ENCODE results near the gene PSME2. TPM values are rescaled to one million over a fixed set of nuclear protein-coding genes. Genes with fewer than 3 reads are reported as not detected.

The PSME2 gene
- total and polyA plus RNA-seq, 2 of the 13 experiments (the other 11 are each of a cell fraction or from before 2014, with no cell fraction given) = 332 to 716 TPM

DNA sequence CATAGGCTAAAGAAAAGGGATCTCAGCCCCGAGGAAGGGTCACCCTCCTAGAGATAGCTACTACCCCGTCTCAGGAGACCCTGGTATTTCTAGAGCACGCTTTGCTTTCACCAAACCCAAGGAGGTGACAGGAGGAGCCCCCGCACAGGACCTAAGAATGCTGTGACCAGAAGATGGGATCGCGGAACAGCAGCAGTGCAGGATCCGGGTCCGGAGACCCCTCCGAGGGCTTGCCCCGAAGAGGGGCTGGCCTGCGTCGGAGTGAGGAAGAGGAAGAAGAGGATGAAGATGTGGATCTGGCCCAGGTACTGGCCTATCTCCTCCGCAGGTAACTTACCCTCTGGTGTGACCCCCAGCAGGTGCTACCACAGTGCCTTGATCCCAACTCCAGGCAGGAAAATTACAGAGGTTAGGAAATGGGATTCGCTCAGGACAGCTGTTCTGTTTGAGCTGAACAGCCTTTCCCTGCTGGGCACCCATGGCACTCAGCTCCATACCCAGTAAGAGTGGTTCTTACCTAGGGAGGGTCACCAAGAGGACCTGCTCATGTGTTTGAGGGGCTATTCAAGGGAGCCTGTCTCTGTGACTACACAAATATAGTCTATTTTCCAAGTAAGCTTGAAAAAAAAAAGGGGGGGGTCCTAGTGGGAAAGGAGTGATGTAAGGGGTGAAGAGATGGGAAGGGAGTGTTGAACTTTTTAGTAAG lies 30.8 kb downstream of the PSME2 start (continued):
- TF ChIP-seq ZNF563 (CRISPR knock-in tag; IDR thresholded peaks at IDR 0.05) (no peak), ZIK1 (CRISPR knock-in tag; IDR thresholded peaks at IDR 0.05; ENCODE audit: borderline replicate concordance, low read depth) (peak; percentile 68; the same call in 1 of the 2 replicates), NKX3-1 (CRISPR knock-in tag; IDR thresholded peaks at IDR 0.05) (no peak), ZMYM3 (CRISPR knock-in tag; IDR thresholded peaks at IDR 0.05) (peak; percentile 62), ZFP90 (CRISPR knock-in tag; IDR thresholded peaks at IDR 0.05; ENCODE audit: borderline replicate concordance) (0 out of 2 replicates have a peak, but pooled peaks have one; percentile 82), ZNF431 (CRISPR knock-in tag; IDR thresholded peaks at IDR 0.05; ENCODE audit: borderline replicate concordance, low read depth) (no peak), MBNL3 (CRISPR knock-in tag; conservative IDR thresholded peaks at IDR 0.05) (peak; percentile 87; the same call in 1 of the 2 replicates), ZSCAN21 (CRISPR knock-in tag; IDR thresholded peaks at IDR 0.05; ENCODE audit: borderline replicate concordance) (no peak), FOXK1 (CRISPR knock-in tag; IDR thresholded peaks at IDR 0.05; ENCODE audit: borderline replicate concordance, low read depth) (no peak)
- TF ChIP-seq, protein P1, sequence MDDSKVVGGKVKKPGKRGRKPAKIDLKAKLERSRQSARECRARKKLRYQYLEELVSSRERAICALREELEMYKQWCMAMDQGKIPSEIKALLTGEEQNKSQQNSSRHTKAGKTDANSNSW (CRISPR knock-in tag; IDR thresholded peaks at IDR 0.05; ENCODE audit: borderline replicate concordance) = no peak
- TF ChIP-seq, protein P2, sequence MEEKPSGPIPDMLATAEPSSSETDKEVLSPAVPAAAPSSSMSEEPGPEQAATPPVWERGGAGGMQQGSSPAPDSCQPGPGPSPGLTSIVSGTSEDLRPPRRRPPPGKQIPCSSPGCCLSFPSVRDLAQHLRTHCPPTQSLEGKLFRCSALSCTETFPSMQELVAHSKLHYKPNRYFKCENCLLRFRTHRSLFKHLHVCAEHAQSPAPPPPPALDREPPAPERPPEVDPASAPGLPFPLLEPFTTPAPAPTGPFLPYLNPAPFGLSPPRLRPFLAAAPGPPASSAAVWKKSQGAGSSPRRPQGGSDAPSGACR (CRISPR knock-in tag; IDR thresholded peaks at IDR 0.05) = no peak
- TF ChIP-seq, protein P3, sequence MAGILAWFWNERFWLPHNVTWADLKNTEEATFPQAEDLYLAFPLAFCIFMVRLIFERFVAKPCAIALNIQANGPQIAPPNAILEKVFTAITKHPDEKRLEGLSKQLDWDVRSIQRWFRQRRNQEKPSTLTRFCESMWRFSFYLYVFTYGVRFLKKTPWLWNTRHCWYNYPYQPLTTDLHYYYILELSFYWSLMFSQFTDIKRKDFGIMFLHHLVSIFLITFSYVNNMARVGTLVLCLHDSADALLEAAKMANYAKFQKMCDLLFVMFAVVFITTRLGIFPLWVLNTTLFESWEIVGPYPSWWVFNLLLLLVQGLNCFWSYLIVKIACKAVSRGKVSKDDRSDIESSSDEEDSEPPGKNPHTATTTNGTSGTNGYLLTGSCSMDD (CRISPR knock-in tag; IDR thresholded peaks at IDR 0.05) = 0 out of 2 replicates have a peak, but pooled peaks have one; percentile 57
- TF ChIP-seq, protein P4, sequence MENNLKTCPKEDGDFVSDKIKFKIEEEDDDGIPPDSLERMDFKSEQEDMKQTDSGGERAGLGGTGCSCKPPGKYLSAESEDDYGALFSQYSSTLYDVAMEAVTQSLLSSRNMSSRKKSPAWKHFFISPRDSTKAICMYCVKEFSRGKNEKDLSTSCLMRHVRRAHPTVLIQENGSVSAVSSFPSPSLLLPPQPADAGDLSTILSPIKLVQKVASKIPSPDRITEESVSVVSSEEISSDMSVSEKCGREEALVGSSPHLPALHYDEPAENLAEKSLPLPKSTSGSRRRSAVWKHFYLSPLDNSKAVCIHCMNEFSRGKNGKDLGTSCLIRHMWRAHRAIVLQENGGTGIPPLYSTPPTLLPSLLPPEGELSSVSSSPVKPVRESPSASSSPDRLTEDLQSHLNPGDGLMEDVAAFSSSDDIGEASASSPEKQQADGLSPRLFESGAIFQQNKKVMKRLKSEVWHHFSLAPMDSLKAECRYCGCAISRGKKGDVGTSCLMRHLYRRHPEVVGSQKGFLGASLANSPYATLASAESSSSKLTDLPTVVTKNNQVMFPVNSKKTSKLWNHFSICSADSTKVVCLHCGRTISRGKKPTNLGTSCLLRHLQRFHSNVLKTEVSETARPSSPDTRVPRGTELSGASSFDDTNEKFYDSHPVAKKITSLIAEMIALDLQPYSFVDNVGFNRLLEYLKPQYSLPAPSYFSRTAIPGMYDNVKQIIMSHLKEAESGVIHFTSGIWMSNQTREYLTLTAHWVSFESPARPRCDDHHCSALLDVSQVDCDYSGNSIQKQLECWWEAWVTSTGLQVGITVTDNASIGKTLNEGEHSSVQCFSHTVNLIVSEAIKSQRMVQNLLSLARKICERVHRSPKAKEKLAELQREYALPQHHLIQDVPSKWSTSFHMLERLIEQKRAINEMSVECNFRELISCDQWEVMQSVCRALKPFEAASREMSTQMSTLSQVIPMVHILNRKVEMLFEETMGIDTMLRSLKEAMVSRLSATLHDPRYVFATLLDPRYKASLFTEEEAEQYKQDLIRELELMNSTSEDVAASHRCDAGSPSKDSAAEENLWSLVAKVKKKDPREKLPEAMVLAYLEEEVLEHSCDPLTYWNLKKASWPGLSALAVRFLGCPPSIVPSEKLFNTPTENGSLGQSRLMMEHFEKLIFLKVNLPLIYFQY (CRISPR knock-in tag; IDR thresholded peaks at IDR 0.05; ENCODE audit: borderline replicate concordance) = peak; percentile 9
- TF ChIP-seq, protein P5, sequence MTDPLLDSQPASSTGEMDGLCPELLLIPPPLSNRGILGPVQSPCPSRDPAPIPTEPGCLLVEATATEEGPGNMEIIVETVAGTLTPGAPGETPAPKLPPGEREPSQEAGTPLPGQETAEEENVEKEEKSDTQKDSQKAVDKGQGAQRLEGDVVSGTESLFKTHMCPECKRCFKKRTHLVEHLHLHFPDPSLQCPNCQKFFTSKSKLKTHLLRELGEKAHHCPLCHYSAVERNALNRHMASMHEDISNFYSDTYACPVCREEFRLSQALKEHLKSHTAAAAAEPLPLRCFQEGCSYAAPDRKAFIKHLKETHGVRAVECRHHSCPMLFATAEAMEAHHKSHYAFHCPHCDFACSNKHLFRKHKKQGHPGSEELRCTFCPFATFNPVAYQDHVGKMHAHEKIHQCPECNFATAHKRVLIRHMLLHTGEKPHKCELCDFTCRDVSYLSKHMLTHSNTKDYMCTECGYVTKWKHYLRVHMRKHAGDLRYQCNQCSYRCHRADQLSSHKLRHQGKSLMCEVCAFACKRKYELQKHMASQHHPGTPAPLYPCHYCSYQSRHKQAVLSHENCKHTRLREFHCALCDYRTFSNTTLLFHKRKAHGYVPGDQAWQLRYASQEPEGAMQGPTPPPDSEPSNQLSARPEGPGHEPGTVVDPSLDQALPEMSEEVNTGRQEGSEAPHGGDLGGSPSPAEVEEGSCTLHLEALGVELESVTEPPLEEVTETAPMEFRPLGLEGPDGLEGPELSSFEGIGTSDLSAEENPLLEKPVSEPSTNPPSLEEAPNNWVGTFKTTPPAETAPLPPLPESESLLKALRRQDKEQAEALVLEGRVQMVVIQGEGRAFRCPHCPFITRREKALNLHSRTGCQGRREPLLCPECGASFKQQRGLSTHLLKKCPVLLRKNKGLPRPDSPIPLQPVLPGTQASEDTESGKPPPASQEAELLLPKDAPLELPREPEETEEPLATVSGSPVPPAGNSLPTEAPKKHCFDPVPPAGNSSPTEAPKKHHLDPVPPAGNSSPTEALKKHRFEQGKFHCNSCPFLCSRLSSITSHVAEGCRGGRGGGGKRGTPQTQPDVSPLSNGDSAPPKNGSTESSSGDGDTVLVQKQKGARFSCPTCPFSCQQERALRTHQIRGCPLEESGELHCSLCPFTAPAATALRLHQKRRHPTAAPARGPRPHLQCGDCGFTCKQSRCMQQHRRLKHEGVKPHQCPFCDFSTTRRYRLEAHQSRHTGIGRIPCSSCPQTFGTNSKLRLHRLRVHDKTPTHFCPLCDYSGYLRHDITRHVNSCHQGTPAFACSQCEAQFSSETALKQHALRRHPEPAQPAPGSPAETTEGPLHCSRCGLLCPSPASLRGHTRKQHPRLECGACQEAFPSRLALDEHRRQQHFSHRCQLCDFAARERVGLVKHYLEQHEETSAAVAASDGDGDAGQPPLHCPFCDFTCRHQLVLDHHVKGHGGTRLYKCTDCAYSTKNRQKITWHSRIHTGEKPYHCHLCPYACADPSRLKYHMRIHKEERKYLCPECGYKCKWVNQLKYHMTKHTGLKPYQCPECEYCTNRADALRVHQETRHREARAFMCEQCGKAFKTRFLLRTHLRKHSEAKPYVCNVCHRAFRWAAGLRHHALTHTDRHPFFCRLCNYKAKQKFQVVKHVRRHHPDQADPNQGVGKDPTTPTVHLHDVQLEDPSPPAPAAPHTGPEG (CRISPR knock-in tag; IDR thresholded peaks at IDR 0.05) = no peak
